Panc1 (cell line): ENCODE data around the gene MAPK8IP2. TPM values are rescaled to one million over a fixed set of nuclear protein-coding genes. Genes with fewer than 3 reads are reported as not detected.

Experiments used
- ATAC-seq: fragments of 200-7000 bp; cut with Tn5 transposase; 2 replicates; pipeline ENCODE4 v1.9.1; 2020; ENCODE audit warnings: mild to moderate bottlenecking, moderate library complexity
- BruUV-seq: library from RNA; stranded (reverse); fragments of 400-500 nt; replicated peaks from 2 replicates; lab custom pipeline; 2021; lab: Mats Ljungman, UMichigan
- CTCF ChIA-PET: fragments of 300-600 bp; sonication (Branson Sonifier 250); formaldehyde crosslinking; loops from one replicate; lab custom pipeline; 2022; ENCODE audit warnings: antibody characterized with exemption; lab: Charles Lee
- POLR2A ChIA-PET: fragments of 300-600 bp; sonication (Branson Sonifier 250); formaldehyde crosslinking; loops from one replicate; lab custom pipeline; 2022; ENCODE audit warnings: antibody characterized with exemption; lab: Charles Lee
- DNase-seq: peaks from one replicate; pipeline ENCODE4 v3.0.0-alpha.2; 2010; ENCODE audit warnings: low read depth, low spot score
- H3K27ac ChIP-seq: 2 replicates; pipeline ENCODE4 v1.5.1; 2011; ENCODE audit warnings: mild to moderate bottlenecking, low read length, inconsistent platforms
- H3K27me3 ChIP-seq: fragments of 200-500 bp; sonication (Bioruptor generic); 2 replicates; pipeline ENCODE4 v1.6.0; 2014; ENCODE audit warnings: low read length, inconsistent platforms; ENCODE audit not compliant: control insufficient read depth, insufficient read depth
- H3K36me3 ChIP-seq: fragments of 200-500 bp; sonication (Bioruptor generic); 2 replicates; pipeline ENCODE4 v1.5.1; 2014; ENCODE audit warnings: inconsistent platforms, mild to moderate bottlenecking, low read length, moderate library complexity; ENCODE audit not compliant: control insufficient read depth, insufficient read depth
- H3K4me1 ChIP-seq: 2 replicates; pipeline ENCODE4 v1.5.1; 2011; ENCODE audit warnings: inconsistent platforms, mild to moderate bottlenecking, low read length, moderate library complexity; ENCODE audit not compliant: control insufficient read depth, insufficient read depth
- H3K4me3 ChIP-seq, 2 experiments: 2 replicates each; pipeline ENCODE4 v1.5.1; 2011 to 2012; ENCODE audit warnings: low read depth in 2 of 2, low read length in 2 of 2, mild to moderate bottlenecking in 2 of 2, inconsistent platforms in 1 of 2, moderate library complexity in 1 of 2
- H3K9me3 ChIP-seq: fragments of 200-500 bp; sonication (Bioruptor generic); 2 replicates; pipeline ENCODE4 v1.5.1; 2014; ENCODE audit warnings: low read depth, mild to moderate bottlenecking, inconsistent platforms, low read length, moderate library complexity; ENCODE audit not compliant: control insufficient read depth, insufficient read depth
- SIN3A ChIP-seq: IDR thresholded peaks from 2 replicates; pipeline ENCODE4 v1.6.1; 2012; ENCODE audit warnings: low read depth, mild to moderate bottlenecking, low read length, moderate library complexity, borderline replicate concordance; ENCODE audit not compliant: insufficient read depth
- in situ Hi-C: cut with HindIII; loops from 2 replicates; pipeline ENCODE4 v1.10.0; 2016; ENCODE audit warnings: low sequenced_read_pairs, low pct_unique_long_range_greater_than_20kb
- intact Hi-C: fragments of 100-400 bp; cut with micrococcal nuclease; formaldehyde crosslinking; loops from one replicate; pipeline ENCODE4 v1.10.0; 2022; ENCODE audit not compliant: unreplicated experiment
- total RNA-seq: library from RNA; stranded (reverse); gene quantifications from one replicate; pipeline ENCODE4 v1.2.1, GENCODE V29; 2021; ENCODE audit not compliant: unreplicated experiment
- TF ChIP-seq, protein P1 (sequence below), 2 experiments: IDR thresholded peaks; 2 replicates each; pipeline ENCODE4 v1.6.1; 2011 to 2012; ENCODE audit warnings: low read depth in 2 of 2, control low read depth in 1 of 2, low read length in 1 of 2, mild to moderate bottlenecking in 1 of 2, moderate library complexity in 1 of 2; ENCODE audit not compliant: insufficient read depth in 1 of 2
- TF ChIP-seq, protein P2 (sequence below): fragments of 450-650 bp; IDR thresholded peaks from 2 replicates; pipeline ENCODE4 v1.5.1; 2017; ENCODE audit warnings: mild to moderate bottlenecking

The MAPK8IP2 gene
- total RNA-seq, 1 experiment from 2014 or later: 38.4 TPM

DNA sequence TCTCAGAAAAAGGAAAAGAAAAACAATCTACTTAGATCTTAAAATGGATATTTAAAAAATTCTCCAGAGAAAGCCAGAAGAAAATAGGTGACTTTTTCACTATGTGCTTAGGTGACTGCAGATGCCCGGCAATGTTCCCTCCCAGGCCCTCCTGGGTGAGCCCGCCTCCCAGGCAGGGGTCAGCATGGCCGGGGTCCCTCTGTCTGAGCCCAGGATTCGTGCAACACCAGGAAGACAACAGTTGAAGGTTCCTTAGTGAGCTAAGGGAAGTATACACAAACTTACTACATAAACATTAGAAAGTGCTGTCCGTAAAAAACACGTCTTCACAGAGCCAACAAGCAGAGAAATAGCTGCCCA lies 11.6 kb downstream of the MAPK8IP2 start:
- no peaks in the 10 kb centered on the region for H3K27me3 ChIP-seq
- no peak overlapping the region for H3K4me3 ChIP-seq
- intact Hi-C loops (no loop called here), in situ Hi-C loops (no loop called here)
- no peak for DNase-seq
- H3K4me1 ChIP-seq: peaks cover 7% of the 10 kb centered on the region; the same call in 1 of the 2 replicates
- H3K27ac ChIP-seq: no peak overlapping the region
- CTCF ChIA-PET: no interaction called here
- no peaks in the 10 kb centered on the region for H3K9me3 ChIP-seq
- TF ChIP-seq, protein P1, sequence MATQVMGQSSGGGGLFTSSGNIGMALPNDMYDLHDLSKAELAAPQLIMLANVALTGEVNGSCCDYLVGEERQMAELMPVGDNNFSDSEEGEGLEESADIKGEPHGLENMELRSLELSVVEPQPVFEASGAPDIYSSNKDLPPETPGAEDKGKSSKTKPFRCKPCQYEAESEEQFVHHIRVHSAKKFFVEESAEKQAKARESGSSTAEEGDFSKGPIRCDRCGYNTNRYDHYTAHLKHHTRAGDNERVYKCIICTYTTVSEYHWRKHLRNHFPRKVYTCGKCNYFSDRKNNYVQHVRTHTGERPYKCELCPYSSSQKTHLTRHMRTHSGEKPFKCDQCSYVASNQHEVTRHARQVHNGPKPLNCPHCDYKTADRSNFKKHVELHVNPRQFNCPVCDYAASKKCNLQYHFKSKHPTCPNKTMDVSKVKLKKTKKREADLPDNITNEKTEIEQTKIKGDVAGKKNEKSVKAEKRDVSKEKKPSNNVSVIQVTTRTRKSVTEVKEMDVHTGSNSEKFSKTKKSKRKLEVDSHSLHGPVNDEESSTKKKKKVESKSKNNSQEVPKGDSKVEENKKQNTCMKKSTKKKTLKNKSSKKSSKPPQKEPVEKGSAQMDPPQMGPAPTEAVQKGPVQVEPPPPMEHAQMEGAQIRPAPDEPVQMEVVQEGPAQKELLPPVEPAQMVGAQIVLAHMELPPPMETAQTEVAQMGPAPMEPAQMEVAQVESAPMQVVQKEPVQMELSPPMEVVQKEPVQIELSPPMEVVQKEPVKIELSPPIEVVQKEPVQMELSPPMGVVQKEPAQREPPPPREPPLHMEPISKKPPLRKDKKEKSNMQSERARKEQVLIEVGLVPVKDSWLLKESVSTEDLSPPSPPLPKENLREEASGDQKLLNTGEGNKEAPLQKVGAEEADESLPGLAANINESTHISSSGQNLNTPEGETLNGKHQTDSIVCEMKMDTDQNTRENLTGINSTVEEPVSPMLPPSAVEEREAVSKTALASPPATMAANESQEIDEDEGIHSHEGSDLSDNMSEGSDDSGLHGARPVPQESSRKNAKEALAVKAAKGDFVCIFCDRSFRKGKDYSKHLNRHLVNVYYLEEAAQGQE (IDR thresholded peaks at IDR 0.05; ENCODE audit: insufficient read depth in 1 of 2, low read depth in 2 of 2, low read length in 1 of 2): no peak
- TF ChIP-seq, protein P2, sequence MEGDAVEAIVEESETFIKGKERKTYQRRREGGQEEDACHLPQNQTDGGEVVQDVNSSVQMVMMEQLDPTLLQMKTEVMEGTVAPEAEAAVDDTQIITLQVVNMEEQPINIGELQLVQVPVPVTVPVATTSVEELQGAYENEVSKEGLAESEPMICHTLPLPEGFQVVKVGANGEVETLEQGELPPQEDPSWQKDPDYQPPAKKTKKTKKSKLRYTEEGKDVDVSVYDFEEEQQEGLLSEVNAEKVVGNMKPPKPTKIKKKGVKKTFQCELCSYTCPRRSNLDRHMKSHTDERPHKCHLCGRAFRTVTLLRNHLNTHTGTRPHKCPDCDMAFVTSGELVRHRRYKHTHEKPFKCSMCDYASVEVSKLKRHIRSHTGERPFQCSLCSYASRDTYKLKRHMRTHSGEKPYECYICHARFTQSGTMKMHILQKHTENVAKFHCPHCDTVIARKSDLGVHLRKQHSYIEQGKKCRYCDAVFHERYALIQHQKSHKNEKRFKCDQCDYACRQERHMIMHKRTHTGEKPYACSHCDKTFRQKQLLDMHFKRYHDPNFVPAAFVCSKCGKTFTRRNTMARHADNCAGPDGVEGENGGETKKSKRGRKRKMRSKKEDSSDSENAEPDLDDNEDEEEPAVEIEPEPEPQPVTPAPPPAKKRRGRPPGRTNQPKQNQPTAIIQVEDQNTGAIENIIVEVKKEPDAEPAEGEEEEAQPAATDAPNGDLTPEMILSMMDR: no peak
- H3K36me3 ChIP-seq: no peaks in the 10 kb centered on the region
- peak; percentile 16 for ATAC-seq
- BruUV-seq: no TSS peak
- POLR2A ChIA-PET: no interaction called here

DNA sequence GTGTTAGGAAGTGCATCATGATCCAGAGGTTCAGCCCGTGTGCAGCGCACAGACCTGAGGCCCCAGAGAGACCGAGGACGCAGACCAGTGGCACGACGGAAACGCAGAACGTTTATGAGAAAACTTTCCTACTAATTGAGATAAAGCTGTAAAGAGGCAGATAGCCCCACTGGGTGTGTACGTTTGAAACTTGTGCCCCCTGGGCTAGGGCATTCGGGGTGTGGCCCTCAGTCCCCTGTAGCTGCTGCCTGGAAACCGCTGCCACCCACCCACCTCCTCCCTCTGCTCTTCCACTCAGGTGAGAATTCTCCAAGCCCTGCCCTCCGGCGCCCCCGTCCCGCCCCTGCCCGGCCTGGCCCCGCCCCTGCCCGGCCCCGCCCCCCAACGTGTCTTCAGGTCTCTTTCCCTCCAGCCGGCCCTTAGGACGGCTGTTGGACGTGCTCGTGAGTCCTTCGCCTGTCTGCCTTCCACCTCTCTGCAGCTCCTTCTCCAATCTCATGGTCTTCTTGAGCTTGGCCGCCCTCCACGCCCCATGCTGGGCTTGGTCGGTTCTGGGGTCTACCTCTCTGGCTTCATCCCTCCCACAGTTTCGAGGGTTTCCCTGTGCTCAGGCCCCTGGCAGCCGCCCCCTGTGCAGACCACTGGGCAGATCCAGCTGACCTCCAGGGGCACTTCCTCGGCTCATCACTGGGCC lies 12.1 kb downstream of the MAPK8IP2 start:
- ChIA-PET CTCF (no interaction called here), POLR2A (no interaction called here)
- no peak for TF ChIP-seq SIN3A
- Histone ChIP-seq H3K36me3 (no peaks in the 10 kb centered on the region), H3K4me1 (peaks cover 7% of the 10 kb centered on the region; the same call in 1 of the 2 replicates), H3K27me3 (no peaks in the 10 kb centered on the region), H3K4me3 (no peak overlapping the region), H3K27ac (no peak overlapping the region), H3K9me3 (no peaks in the 10 kb centered on the region)
- intact Hi-C loops (no loop called here), in situ Hi-C loops (no loop called here)
- DNase-seq: no peak
- BruUV-seq: no TSS peak
- ATAC-seq: peak; percentile 66

DNA sequence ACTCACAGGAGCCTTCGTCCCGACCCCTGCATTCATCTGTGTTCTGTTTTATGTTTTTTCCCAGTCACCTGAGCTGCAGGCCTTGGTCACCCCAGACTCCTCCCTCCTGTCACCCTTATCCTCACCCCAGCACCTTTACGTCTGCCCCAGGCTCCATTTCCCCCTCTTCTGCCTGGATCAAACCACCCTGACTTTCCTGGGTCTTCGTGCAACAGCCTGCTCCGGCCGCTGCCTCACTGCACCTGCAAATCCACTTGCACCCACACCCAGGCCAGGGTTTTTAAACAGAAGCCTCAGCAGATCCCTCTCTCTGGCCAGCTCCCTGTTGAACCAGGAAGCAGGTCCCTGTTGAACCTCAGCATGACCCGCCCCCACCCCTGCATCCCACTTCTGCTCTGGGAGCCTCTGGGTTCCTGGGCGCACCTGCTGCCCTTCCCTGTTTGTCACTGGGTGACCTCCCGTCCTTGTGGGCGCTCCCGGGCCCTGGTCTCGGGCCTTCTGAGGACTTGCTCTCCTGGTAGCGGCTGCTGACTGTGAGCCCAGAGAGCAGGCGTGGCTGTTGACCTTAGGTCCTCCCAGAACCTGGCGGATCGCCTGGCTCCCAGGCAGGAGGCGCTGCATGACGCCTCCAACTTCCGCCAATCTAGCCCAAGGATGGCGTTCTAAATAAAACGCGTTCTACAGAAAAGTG lies 12.8 kb downstream of the MAPK8IP2 start:
- ATAC-seq (peak; percentile 76), DNase-seq (no peak)
- TF ChIP-seq, protein P2: no peak
- TF ChIP-seq, protein P1 (IDR thresholded peaks at IDR 0.05; ENCODE audit: insufficient read depth in 1 of 2, low read depth in 2 of 2, low read length in 1 of 2): no peak
- Histone ChIP-seq H3K36me3 (no peaks in the 10 kb centered on the region), H3K9me3 (no peaks in the 10 kb centered on the region), H3K4me1 (peaks cover 7% of the 10 kb centered on the region; the same call in 1 of the 2 replicates), H3K4me3 (no peak overlapping the region), H3K27ac (no peak overlapping the region), H3K27me3 (no peaks in the 10 kb centered on the region)
- intact Hi-C loops: no loop called here
- BruUV-seq: no TSS peak
- in situ Hi-C loops: no loop called here
- CTCF ChIA-PET: no interaction called here
- POLR2A ChIA-PET: no interaction called here
